RWPE1 (cell line): ENCODE data around the gene XYLB.

ENCODE experiments used
- CTCF ChIA-PET: fragments of 350-600 bp; sonication (Branson Sonifier 250); formaldehyde crosslinking; extraction: SDS; loops from one replicate; lab custom pipeline; 2021; lab: Yijun Ruan, JAX
- POLR2A ChIA-PET: fragments of 400-600 bp; formaldehyde crosslinking; extraction: SDS; loops from one replicate; lab custom pipeline; 2020; ENCODE audit warnings: antibody characterized with exemption; ENCODE audit not compliant: low non-redundant PET; lab: Yijun Ruan, JAX
- DNase-seq: peaks from one replicate; pipeline ENCODE4 v3.0.0; 2012; ENCODE audit warnings: low spot score
- H3K27ac ChIP-seq: fragments of 450-650 bp; 2 replicates; pipeline ENCODE4 v1.5.1; 2017
- TF ChIP-seq, protein P1 (sequence below): fragments of 450-650 bp; conservative IDR thresholded peaks from 2 replicates; pipeline ENCODE4 v1.5.1; 2017; ENCODE audit warnings: low read depth, mild to moderate bottlenecking

XYLB gene

DNA sequence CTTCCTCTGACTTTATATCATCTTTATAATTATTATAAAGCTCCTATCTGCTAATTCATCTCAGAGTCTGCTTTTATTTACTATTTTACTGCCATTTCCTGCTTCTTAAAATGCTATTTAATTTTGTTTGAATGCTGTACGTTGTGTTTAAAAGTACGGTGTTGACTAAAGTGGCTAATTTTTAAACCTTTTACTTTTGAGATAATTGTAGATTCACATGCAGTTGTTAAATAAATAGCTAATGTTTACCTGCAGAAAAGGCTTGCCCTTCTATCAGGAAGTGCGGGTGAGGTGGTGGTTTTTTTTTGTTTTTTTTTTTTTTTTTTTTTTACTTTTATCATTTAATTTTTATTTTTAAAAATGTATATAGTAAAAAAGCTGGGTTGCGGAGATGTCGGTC lies 41.3 kb downstream of the XYLB start:
- DNase-seq, result no peak
- ChIA-PET CTCF (no interaction called here), POLR2A (no interaction called here)
- no peak overlapping the region for H3K27ac ChIP-seq
- TF ChIP-seq, protein P1, sequence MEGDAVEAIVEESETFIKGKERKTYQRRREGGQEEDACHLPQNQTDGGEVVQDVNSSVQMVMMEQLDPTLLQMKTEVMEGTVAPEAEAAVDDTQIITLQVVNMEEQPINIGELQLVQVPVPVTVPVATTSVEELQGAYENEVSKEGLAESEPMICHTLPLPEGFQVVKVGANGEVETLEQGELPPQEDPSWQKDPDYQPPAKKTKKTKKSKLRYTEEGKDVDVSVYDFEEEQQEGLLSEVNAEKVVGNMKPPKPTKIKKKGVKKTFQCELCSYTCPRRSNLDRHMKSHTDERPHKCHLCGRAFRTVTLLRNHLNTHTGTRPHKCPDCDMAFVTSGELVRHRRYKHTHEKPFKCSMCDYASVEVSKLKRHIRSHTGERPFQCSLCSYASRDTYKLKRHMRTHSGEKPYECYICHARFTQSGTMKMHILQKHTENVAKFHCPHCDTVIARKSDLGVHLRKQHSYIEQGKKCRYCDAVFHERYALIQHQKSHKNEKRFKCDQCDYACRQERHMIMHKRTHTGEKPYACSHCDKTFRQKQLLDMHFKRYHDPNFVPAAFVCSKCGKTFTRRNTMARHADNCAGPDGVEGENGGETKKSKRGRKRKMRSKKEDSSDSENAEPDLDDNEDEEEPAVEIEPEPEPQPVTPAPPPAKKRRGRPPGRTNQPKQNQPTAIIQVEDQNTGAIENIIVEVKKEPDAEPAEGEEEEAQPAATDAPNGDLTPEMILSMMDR, result no peak

DNA sequence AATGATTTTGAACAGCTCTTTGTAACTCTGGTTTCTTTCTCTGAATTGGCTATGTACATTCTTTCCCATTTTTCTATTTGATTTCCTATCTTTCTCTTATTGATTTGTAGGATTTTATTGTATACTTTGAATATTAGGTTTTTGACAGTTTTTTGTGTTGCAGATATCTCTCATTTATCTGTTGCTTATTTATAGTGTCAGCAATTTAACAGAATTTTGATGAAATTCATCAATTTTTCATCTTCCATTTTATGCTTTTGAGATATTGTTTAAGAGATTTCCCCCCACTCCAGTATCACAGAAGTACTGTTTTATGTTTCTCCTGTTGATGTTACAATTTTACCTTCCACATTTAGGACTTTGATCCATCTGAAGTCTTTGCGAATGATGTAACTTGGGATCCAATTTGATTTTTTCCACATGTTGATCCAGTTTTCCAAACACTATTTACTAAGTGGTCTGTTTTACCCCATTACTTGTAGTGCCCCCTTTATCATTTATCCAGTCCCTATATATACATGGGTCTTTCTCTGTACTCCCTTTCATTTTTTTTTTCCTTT lies 46.1 kb downstream of the XYLB start:
- POLR2A ChIA-PET, result no interaction called here
- H3K27ac ChIP-seq, result no peak overlapping the region

DNA sequence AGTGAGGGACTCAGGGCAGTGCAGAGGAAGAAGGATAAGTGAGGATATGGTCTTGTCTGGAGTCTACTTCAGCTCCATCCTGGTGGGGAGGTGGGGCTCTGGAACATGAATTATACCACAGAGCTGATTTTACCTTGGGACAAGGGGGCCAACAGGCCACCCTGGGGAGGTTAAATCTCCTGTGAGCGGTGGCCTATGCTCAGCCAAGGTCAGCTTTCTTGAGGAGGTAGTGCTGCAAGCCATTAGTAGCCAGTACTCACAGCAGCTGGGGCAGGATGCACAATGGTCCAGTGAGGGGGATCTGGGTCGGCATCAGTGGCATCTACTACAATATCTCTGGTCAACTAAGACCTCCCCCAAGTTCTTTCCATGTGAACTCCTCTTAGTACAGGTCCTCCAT lies 49.7 kb downstream of the XYLB start:
- DNase-seq, result no peak
- CTCF ChIA-PET, result no interaction called here
- POLR2A ChIA-PET, result no interaction called here
- no peak overlapping the region for H3K27ac ChIP-seq
- TF ChIP-seq, protein P1, result no peak

More for the DNA sequence above, 46.1 kb downstream of the XYLB start:
- no peak for DNase-seq
- CTCF ChIA-PET, result no interaction called here
- TF ChIP-seq, protein P1, result no peak

DNA sequence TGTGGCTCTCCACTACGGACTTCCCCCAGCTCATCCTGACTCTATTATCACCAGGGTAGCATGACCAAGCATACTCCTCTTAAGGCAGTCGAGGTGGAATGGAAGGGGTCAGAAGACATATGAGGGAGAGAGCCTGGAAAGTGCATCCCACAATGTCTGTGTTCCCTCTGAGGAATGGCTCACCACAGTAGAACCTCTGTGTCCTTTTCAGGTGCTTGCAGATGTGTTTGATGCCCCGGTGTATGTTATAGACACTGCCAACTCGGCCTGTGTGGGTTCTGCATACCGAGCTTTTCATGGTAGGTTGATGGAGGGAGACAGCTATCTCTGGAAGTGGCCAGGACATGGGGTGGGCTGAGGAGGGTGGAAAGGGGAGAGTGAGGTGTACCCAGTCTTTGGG lies 50.3 kb downstream of the XYLB start:
- POLR2A ChIA-PET, result no interaction called here
- CTCF ChIA-PET, result no interaction called here
- no peak for DNase-seq
- TF ChIP-seq, protein P1, result no peak
- H3K27ac ChIP-seq, result no peak overlapping the region

DNA sequence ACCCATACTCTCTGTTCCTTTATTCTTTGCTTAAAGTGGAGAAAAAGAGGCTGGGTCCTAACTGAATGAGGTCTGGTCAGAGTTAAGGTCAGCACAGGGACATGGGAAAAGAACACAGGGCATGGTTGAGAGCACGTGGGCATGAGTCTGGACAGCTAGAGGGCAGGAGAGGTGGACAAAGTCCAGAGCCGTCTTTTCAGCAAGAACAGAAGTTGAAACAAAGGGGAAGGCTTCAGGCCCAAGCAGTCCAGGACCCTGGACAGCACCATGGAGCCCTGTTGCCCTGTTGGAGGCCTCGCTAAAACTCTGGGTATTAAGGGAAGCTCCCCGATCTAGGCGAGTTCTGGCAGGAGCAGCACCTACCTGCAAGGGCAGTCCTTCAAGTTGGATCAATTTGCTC lies 50.7 kb downstream of the XYLB start:
- ChIA-PET POLR2A (no interaction called here), CTCF (no interaction called here)
- peak; percentile 21 for DNase-seq
- H3K27ac ChIP-seq, result no peak overlapping the region
- TF ChIP-seq, protein P1, result no peak

DNA sequence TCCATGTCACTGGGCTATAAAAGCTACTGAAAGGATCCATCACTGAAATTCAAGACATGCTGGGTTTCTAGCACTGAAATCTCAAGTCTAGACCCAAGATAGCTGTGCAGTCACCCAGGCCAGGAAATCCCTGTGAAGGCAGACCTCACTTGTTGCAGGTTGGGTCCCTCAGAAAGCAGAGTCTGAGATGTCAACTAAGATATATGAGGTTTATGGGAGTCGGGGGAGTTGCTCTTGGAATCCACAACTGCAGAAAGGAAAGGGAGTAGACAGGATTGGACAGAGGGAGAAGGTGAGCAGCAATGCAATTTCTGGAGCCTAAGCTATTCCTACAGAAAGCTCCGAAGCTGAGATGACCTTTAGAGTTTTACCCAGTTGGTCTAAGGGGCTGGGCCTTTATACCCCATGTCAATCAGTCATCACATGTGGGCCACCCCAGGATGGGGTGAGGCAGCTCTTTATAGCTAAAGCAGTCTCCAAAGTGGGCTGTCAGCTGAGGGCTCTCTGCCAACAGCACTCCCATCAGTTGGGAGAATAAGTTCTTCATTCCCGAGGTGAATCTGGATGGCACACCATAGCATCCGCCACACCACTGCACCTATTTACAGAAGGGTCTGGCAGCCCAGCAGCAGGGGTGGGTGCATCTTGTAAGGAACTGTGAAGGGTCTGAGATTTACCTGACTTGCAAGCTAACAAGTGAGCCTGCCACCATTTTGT lies 54.8 kb downstream of the XYLB start:
- DNase-seq, result no peak
- TF ChIP-seq, protein P1, result no peak
- no peak overlapping the region for H3K27ac ChIP-seq
- ChIA-PET POLR2A (no interaction called here), CTCF (no interaction called here)
